ENCODE results near the gene EPS8. TPM values are rescaled to one million over a fixed set of nuclear protein-coding genes. Genes with fewer than 3 reads are reported as not detected.

EPS8 gene
- total RNA-seq, 1 donor from 2014 or later: 41.7 TPM

- TF ChIP-seq CTCF (conservative IDR thresholded peaks at IDR 0.05; ENCODE audit: low read depth, low read length): no peak
- no peak for DNase-seq (ENCODE audit: low read depth)
Measured at GRCh38 chr12:15787778-15788177, 1.4 kb downstream of the EPS8 start.

GRCh38 chr12:15786772-15787171 is 2.4 kb downstream of the EPS8 start:
- peak overlapping the region; percentile 83 for H3K4me3 ChIP-seq (ENCODE audit: low read depth, low read length)
- TF ChIP-seq CTCF (conservative IDR thresholded peaks at IDR 0.05; ENCODE audit: low read depth, low read length): no peak
- no peak for DNase-seq (ENCODE audit: low read depth)

More at GRCh38 chr12:15787778-15788177, 1.4 kb downstream of the EPS8 start:
- peak overlapping the region; percentile 83 for H3K4me3 ChIP-seq (ENCODE audit: low read depth, low read length)

GRCh38 chr12:15783288-15783687 is 5.9 kb downstream of the EPS8 start:
- no peak for TF ChIP-seq CTCF (conservative IDR thresholded peaks at IDR 0.05; ENCODE audit: low read depth, low read length)

GRCh38 chr12:15782667-15783066 is 6.5 kb downstream of the EPS8 start:
- no peak for TF ChIP-seq CTCF (conservative IDR thresholded peaks at IDR 0.05; ENCODE audit: low read depth, low read length)
- no peak for DNase-seq (ENCODE audit: low read depth)
- no peak overlapping the region for H3K4me3 ChIP-seq (ENCODE audit: low read depth, low read length)

More at GRCh38 chr12:15783288-15783687, 5.9 kb downstream of the EPS8 start:
- H3K4me3 ChIP-seq (ENCODE audit: low read depth, low read length): no peak overlapping the region
- DNase-seq (ENCODE audit: low read depth): no peak

GRCh38 chr12:15779925-15780324 is 9.3 kb downstream of the EPS8 start:
- TF ChIP-seq CTCF (conservative IDR thresholded peaks at IDR 0.05; ENCODE audit: low read depth, low read length): no peak
- DNase-seq (ENCODE audit: low read depth): no peak
- no peak overlapping the region for H3K4me3 ChIP-seq (ENCODE audit: low read depth, low read length)

GRCh38 chr12:15778126-15778525 is 11.1 kb downstream of the EPS8 start:
- TF ChIP-seq CTCF (conservative IDR thresholded peaks at IDR 0.05; ENCODE audit: low read depth, low read length): no peak
- no peak for DNase-seq (ENCODE audit: low read depth)
- no peak overlapping the region for H3K4me3 ChIP-seq (ENCODE audit: low read depth, low read length)

- no peak overlapping the region for H3K4me3 ChIP-seq (ENCODE audit: low read depth, low read length)
- no peak for DNase-seq (ENCODE audit: low read depth)
- no peak for TF ChIP-seq CTCF (conservative IDR thresholded peaks at IDR 0.05; ENCODE audit: low read depth, low read length)
Measured at GRCh38 chr12:15777355-15778012, 11.7 kb downstream of the EPS8 start.

Data from epithelial cell of proximal tubule (primary cell).